SKM-1 (cell line): ENCODE results near the gene SCAF1.

Experiments used
- DNase-seq: peaks from one replicate; lab custom pipeline; 2025; ENCODE audit not compliant: unreplicated experiment; lab: John Stamatoyannopoulos, UW

SCAF1 gene

GRCh38 chr19:49645592-49645991, 3.6 kb downstream of the SCAF1 start:
- DNase-seq = no peak

GRCh38 chr19:49645995-49646394, 4.0 kb downstream of the SCAF1 start:
- DNase-seq = no peak

DNA sequence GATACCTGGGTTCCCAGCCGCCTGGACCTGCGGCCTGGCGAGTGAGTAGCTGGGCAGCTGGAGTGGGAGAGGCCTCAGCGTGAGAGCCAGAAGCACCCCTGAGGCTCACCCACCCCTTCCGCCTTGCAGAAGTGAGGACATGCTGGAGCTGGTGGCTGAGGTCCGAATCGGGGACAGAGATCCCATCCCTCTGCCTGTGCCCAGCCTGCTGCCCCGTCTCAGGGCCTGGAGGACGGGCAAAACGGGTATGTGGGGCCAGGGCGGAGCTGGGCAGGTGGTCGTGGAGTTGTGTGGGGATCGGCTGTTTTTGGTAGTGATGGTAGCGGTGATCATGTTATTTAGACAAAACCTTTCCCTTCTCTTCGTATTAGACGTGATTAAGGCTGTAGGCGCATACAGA, 4.6 kb downstream of the SCAF1 start:
- DNase-seq = no peak

DNA sequence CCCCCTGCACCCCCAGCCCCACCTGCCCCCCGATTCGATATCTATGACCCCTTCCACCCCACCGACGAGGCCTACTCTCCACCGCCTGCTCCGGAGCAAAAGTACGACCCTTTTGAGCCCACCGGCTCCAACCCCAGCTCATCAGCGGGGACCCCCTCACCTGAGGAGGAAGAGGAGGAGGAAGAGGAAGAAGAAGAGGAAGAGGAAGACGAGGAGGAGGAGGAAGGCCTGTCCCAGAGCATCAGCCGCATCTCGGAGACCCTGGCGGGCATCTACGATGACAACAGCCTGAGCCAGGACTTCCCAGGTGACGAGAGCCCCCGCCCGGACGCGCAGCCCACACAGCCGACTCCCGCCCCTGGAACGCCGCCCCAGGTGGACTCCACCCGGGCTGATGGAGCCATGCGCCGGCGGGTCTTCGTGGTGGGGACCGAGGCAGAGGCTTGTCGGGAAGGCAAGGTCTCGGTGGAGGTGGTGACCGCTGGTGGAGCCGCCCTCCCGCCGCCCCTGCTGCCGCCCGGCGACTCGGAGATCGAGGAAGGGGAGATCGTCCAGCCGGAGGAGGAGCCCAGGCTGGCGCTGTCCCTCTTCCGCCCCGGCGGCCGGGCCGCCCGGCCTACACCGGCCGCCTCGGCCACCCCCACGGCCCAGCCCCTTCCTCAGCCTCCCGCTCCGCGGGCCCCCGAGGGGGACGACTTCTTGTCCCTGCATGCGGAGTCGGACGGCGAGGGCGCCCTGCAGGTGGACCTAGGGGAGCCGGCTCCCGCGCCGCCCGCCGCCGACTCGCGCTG, 9.2 kb downstream of the SCAF1 start:
- no peak for DNase-seq

GRCh38 chr19:49651820-49652550, 10.0 kb downstream of the SCAF1 start:
- no peak for DNase-seq

- no peak for DNase-seq
These were observed 10.8 kb downstream of the SCAF1 start for GRCh38 chr19:49652551-49653465.

DNA sequence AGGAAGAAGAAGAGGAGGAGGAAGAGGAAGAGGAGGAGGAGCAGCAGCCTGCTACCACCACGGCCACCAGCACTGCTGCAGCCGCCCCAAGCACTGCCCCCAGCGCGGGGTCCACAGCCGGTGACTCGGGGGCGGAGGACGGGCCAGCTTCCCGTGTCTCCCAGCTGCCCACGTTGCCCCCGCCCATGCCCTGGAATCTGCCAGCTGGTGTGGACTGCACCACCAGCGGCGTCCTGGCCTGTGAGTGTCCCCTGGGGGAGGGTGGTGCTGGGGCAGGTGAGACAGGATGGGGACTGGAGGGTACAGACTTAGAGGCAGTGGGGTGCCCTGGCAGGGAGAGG, 11.4 kb downstream of the SCAF1 start:
- DNase-seq = no peak

DNA sequence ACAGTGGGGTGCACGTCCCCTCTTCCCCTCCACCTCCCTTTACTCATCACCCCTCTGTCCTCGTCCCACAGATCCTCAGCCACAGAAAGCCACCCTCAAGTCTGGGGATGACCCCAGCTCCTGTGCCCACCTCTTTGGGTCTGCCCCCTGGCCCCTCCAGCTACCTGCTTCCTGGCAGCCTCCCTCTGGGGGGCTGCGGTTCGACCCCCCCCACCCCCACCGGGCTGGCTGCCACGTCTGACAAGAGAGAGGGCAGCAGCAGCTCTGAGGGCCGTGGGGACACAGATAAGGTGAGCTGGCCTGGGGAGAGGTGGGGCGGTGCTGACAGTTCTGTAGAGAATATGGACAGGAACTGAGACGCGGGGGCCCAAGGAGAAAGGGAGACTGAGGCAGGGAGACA, 12.6 kb downstream of the SCAF1 start:
- no peak for DNase-seq

- no peak for DNase-seq
These were observed 13.8 kb downstream of the SCAF1 start for GRCh38 chr19:49655570-49656455.

- no peak for DNase-seq
These were observed 14.6 kb downstream of the SCAF1 start for GRCh38 chr19:49656456-49657109.

DNA sequence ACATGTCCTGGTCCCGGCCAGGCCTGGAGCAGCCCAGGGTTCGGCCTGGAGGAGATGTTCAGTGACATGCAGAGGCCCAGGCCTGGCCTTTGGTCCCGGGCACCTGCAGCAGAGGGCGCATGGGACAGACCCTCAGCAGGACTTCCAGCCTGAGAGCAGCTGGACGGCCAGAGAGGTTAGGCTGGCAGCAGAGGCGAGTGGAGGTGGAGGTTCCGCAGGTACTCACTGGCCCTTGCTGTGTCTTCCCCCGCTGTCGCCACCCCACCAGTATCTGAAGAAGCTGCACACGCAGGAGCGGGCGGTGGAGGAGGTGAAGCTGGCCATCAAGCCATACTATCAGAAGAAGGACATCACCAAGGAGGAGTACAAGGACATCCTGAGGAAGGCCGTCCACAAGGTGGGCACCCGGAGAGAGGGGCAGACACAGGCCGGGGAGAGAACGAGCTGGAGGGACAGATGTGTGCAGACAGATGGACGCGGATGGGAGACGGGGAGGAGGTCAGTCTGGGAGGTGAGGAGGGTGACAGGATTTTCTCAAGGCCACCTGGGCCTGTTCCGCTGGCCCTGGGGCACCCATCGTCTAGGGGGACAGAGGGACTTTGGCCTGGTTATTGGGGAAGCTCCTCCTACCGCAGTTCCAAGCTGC, 15.6 kb downstream of the SCAF1 start:
- DNase-seq = no peak

DNA sequence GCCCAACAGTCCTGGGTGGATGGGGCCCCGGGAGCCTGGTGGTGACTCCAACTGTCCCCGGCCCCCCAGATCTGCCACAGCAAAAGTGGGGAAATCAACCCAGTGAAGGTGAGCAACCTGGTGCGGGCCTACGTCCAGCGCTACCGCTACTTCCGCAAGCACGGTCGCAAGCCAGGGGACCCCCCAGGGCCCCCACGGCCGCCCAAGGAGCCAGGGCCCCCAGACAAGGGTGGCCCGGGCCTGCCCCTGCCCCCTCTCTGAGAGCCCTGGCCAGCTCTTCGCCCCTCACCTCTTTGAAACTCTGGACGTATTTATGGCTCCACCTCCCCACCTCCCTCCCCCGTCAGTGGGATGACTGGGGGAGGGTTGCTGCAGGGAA, 16.1 kb downstream of the SCAF1 start:
- no peak for DNase-seq

GRCh38 chr19:49658566-49659442, 16.8 kb downstream of the SCAF1 start:
- no peak for DNase-seq

DNA sequence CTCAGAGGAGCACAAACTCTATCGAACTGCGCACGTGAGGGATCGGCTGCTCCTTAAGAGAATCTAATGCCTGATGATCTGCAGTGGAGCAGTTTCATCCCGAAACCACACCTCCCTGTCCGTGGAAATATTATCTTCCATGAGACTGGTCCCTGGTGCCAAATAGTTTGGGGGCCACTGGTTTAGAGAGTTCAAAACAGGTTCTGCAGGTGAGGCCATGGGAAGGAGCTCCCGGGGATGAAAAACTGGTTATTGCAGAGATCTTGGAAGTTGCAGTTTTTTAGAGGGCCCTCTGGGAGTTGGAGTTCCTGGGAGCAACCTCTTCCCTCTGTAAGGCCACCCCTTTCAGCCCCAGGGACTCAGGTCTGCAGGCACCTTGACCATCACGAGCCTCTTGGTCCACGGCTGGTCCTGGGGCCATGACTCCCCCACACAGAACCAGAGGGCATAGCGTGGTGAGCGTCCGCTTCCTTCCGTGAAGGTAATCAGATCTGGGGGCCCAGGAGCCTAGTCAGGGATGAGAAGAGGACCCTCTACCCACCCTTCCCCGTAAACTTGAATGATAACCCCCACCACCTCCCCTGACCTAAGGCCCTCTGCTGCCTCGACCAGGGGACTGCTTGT, 18.4 kb downstream of the SCAF1 start:
- no peak for DNase-seq

DNA sequence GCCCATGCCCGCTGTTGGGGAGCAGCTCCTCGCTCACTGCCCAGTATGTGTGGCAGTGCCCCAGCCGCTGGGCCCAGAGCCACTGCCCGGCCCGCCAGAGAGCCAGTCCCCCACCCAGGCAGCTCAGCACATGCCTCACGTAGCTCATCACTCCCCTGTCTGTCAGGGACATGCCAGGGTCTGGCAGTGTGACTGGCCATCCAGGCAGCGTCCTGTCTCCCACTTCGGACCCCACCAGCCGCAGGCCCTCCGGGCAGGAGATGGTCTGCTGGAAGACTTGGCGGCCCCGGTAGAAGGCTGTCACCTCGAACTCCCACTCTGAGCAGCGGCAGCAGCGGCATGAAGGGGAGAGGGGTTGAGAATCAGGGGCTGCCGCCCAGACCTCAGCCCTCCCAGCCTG, 20.0 kb downstream of the SCAF1 start:
- DNase-seq = no peak

- no peak for DNase-seq
These were observed 21.2 kb downstream of the SCAF1 start for GRCh38 chr19:49663224-49663623.

GRCh38 chr19:49664171-49665035, 22.4 kb downstream of the SCAF1 start:
- DNase-seq = no peak

GRCh38 chr19:49665036-49665350, 23.0 kb downstream of the SCAF1 start:
- no peak for DNase-seq
